Breast epithelium (tissue), 4 donors: ENCODE data around the gene TNFSF11. TPM values are rescaled to one million over a fixed set of nuclear protein-coding genes. Genes with fewer than 3 reads are reported as not detected.

Experiments used
- DNase-seq, 2 donors: peaks; one replicate each; pipeline ENCODE4 v3.0.0-alpha.2; 2019; ENCODE audit warnings: low spot score in 2 of 2
- H3K27ac ChIP-seq, 2 donors: fragments of 200-600 bp; sonication (generic) in 1 of 2; one replicate each; pipeline ENCODE4 v1.5.1; 2016 to 2019; ENCODE audit warnings: mild to moderate bottlenecking in 1 of 2
- H3K27me3 ChIP-seq, 2 donors: fragments of 200-600 bp; sonication (generic) in 1 of 2; one replicate each; pipeline versions ENCODE4 v1.5.1 to v1.6.0; 2017 to 2019; ENCODE audit warnings: control low read depth in 1 of 2, mild to moderate bottlenecking in 1 of 2
- H3K36me3 ChIP-seq: fragments of 200-600 bp; one replicate; pipeline ENCODE4 v1.5.1; 2019
- H3K4me1 ChIP-seq, 2 donors: fragments of 200-600 bp; sonication (generic); one replicate each; pipeline ENCODE4 v1.5.1; 2016 to 2019; ENCODE audit warnings: control low read depth in 1 of 2
- H3K4me3 ChIP-seq, 3 donors: fragments of 200-600 bp; sonication (generic); 1 replicate in 2 of 3; 2 replicates in 1 of 3; pipeline ENCODE4 v1.5.1; 2016 to 2019; ENCODE audit warnings: mild to moderate bottlenecking in 3 of 3, moderate library complexity in 2 of 3
- H3K9me3 ChIP-seq, 2 donors: fragments of 200-600 bp; sonication (generic) in 1 of 2; one replicate each; pipeline ENCODE4 v1.5.1; 2016 to 2019; ENCODE audit warnings: control low read depth in 1 of 2
- POLR2A ChIP-seq: fragments of 450-650 bp; IDR thresholded peaks from one replicate; pipeline ENCODE4 v1.6.1; 2016; ENCODE audit warnings: antibody characterized with exemption, mild to moderate bottlenecking, moderate library complexity
- POLR2AphosphoS5 ChIP-seq, 3 donors: sonication (generic); formaldehyde crosslinking; IDR thresholded peaks; one replicate each; pipeline ENCODE4 v1.6.1; 2017; ENCODE audit warnings: antibody characterized with exemption in 3 of 3
- intact Hi-C: fragments of 100-400 bp; cut with DNase I; formaldehyde crosslinking; loops from one replicate; pipeline ENCODE4 v1.15.1; 2023; ENCODE audit warnings: low total_unique reads
- total RNA-seq, 3 donors: library from RNA; depleted of rRNA; stranded (reverse); fragments of >200 nt; gene quantifications; one replicate each; pipeline ENCODE4 v1.1.0, GENCODE V29; 2016
- TF ChIP-seq, protein P1 (sequence below), 3 donors: fragments of 450-650 bp; IDR thresholded peaks; one replicate each; pipeline ENCODE4 v1.5.1; 2016 to 2017; ENCODE audit warnings: antibody characterized with exemption in 3 of 3, mild to moderate bottlenecking in 3 of 3, moderate library complexity in 3 of 3

TNFSF11 gene
- total RNA-seq, 3 donors from 2014 or later, result 0.98 to 1.9 TPM; not detected in 1

DNA sequence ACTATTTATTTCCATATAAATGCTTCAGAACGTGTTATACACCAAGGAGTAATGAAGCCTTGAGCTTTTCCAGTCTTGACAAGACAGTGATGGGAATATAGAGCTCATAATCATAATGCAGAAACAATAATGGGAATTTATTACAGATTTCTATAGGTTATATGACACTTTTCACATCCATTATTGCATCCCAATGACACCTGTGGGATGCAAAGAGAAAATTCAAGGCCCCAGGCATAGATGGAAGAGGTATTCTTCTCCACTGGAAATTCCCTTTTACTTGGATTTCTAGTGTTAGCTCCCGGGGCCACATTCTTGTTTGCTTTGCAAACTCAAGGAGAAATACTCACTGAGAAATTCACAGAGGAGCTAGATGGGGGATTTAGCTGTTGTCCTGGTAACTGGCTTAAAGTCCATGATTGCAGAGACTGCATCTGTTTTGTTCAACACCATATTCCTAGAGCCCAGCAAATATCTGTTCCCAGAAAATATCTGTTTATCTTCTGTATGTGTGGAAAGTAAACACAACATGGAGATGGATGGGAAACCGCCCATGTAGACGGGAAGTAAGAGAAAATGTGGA is 30.6 kb upstream of the TNFSF11 start:
- no peaks in the 10 kb centered on the region for H3K9me3 ChIP-seq
- intact Hi-C loops, result no loop called here
- TF ChIP-seq, protein P1, sequence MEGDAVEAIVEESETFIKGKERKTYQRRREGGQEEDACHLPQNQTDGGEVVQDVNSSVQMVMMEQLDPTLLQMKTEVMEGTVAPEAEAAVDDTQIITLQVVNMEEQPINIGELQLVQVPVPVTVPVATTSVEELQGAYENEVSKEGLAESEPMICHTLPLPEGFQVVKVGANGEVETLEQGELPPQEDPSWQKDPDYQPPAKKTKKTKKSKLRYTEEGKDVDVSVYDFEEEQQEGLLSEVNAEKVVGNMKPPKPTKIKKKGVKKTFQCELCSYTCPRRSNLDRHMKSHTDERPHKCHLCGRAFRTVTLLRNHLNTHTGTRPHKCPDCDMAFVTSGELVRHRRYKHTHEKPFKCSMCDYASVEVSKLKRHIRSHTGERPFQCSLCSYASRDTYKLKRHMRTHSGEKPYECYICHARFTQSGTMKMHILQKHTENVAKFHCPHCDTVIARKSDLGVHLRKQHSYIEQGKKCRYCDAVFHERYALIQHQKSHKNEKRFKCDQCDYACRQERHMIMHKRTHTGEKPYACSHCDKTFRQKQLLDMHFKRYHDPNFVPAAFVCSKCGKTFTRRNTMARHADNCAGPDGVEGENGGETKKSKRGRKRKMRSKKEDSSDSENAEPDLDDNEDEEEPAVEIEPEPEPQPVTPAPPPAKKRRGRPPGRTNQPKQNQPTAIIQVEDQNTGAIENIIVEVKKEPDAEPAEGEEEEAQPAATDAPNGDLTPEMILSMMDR (IDR thresholded peaks at IDR 0.05), result no peak
- TF ChIP-seq POLR2AphosphoS5 (IDR thresholded peaks at IDR 0.05), result no peak
- no peak for TF ChIP-seq POLR2A
- H3K27me3 ChIP-seq, result no peaks in the 10 kb centered on the region
- no peaks in the 10 kb centered on the region for H3K36me3 ChIP-seq
- no peak overlapping the region for H3K4me3 ChIP-seq
- no peak overlapping the region for H3K27ac ChIP-seq
- no peak for DNase-seq
- no peaks in the 10 kb centered on the region for H3K4me1 ChIP-seq

DNA sequence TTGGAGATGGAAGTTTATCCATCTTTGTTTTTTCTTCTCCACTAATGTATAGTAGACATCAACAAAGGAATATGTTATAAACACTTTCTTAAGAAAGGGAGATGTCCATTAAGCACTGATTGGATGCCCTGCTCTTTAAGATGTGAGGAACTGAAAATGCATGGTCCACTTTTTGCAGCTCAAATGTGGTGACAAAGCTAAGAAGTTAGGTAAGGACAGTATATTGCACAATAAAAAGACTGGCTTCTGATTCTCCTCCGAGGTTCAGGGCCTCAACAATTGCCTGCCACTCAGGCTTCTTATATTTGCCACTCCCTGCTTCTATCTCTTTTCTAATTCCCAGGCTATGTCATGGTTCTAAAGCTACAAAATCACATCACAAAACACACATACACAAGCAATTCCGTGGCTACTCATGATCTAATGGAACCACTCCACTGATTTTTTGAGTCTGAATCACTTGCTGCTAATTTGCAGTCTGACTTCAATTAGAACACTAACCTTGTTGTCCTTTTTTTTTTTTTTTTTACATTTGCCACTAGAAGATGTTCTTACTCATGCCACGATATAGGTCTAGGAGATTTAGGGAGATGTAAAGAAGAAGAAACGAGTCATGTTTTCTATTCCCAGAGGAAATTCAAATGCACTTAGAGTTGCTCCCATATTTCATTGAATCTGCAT is 29.6 kb upstream of the TNFSF11 start:
- Histone ChIP-seq H3K27ac (no peak overlapping the region), H3K36me3 (no peaks in the 10 kb centered on the region), H3K9me3 (no peaks in the 10 kb centered on the region), H3K4me1 (no peaks in the 10 kb centered on the region), H3K4me3 (no peak overlapping the region), H3K27me3 (no peaks in the 10 kb centered on the region)
- intact Hi-C loops, result no loop called here
- DNase-seq, result no peak
- TF ChIP-seq POLR2A (no peak), POLR2AphosphoS5 (IDR thresholded peaks at IDR 0.05) (no peak)
- TF ChIP-seq, protein P1 (IDR thresholded peaks at IDR 0.05), result no peak

DNA sequence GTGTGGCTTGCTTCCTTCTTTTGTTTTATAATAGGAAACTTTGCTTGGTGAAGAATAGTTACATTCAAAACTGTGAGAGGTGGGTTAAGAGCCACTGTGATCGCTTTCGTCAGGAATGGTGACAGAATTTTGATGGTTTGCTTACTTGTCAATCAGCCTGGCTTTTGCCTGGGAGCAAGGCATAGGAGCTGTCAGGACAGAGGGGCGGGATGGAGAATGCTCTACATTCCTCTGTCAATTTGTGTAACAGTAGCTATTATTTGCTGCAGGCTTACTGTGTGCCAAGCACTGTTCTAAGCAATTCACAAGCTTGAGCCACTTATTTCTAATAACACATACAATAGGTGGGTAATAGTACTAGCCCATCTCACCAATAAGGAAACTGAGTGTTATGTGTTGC is 28.1 kb upstream of the TNFSF11 start:
- Histone ChIP-seq H3K4me1 (no peaks in the 10 kb centered on the region), H3K27ac (no peak overlapping the region), H3K36me3 (no peaks in the 10 kb centered on the region), H3K27me3 (no peaks in the 10 kb centered on the region), H3K4me3 (no peak overlapping the region), H3K9me3 (no peaks in the 10 kb centered on the region)
- no peak for DNase-seq
- TF ChIP-seq POLR2AphosphoS5 (IDR thresholded peaks at IDR 0.05), result no peak
- TF ChIP-seq POLR2A, result no peak
- TF ChIP-seq, protein P1 (IDR thresholded peaks at IDR 0.05), result no peak
- intact Hi-C loops, result no loop called here

DNA sequence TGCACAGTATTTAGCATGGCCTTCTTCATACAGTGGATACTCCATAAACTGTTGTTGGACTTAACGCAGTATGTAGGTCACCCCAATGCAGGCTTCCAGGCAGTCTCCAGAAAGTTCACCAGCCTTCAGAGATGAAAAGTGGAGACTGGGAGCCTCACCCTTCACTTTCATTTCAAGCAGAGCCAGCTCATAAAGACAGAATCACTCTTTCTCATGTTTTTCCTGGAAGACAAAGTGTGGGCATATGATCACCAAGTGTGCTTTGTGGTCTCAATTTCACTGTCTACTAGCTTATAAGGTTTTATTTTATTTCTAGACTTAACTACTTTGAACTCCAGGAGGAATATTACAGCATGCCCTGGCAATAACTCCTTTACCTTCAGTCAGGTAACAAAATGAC is 26.3 kb upstream of the TNFSF11 start:
- no peaks in the 10 kb centered on the region for H3K4me1 ChIP-seq
- no peak for DNase-seq
- H3K4me3 ChIP-seq, result no peak overlapping the region
- no peaks in the 10 kb centered on the region for H3K36me3 ChIP-seq
- no peaks in the 10 kb centered on the region for H3K9me3 ChIP-seq
- intact Hi-C loops, result no loop called here
- no peak overlapping the region for H3K27ac ChIP-seq
- TF ChIP-seq POLR2A (no peak), POLR2AphosphoS5 (IDR thresholded peaks at IDR 0.05) (no peak)
- TF ChIP-seq, protein P1 (IDR thresholded peaks at IDR 0.05), result no peak
- no peaks in the 10 kb centered on the region for H3K27me3 ChIP-seq

DNA sequence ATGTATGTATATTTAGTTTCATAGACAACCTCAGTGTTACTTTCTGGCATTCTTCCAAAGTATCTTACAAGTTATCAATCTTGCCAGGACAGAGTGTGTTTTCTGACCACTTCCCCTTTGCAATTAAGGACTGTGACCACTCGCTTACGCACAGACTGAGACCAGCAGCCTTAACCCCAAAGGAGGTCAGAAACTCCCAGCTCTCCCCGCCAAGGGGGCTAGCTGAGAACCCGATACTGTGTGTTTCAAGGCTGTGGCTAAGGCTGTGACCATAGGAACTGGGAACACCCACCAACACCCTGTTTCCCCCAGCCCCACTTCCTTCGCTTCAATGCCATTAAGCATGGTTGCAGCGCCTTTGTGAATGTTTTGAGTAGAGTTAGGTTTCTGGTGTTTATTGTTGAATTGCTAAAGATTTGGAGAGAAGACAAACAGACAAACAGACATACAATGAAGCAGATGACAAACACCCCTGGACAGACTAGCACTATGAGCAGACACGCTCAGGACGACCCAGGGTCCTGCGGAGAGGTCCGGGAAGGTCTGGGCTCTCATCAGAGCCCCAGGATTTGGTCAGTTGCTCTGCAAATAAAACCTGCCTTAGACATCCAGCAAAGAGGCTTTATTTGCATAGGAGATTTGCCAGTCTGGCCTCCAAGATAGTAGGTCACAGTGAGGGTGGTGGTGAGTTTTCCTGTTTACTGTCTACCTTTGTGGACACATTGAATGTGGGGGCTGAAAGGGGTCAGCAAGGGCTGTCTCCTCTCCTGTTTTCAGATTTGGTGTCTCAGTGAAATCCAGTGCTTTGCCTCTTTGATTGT is 25.0 kb upstream of the TNFSF11 start:
- no peaks in the 10 kb centered on the region for H3K27me3 ChIP-seq

More for the DNA sequence above, 25.0 kb upstream of the TNFSF11 start:
- Histone ChIP-seq H3K4me3 (no peak overlapping the region), H3K36me3 (no peaks in the 10 kb centered on the region), H3K9me3 (no peaks in the 10 kb centered on the region), H3K4me1 (no peaks in the 10 kb centered on the region), H3K27ac (no peak overlapping the region)
- DNase-seq, result no peak
- intact Hi-C loops, result no loop called here
- TF ChIP-seq, protein P1 (IDR thresholded peaks at IDR 0.05), result no peak
- TF ChIP-seq POLR2AphosphoS5 (IDR thresholded peaks at IDR 0.05) (no peak), POLR2A (no peak)
